ENCODE results near the gene PAQR7. TPM values are rescaled to one million over a fixed set of nuclear protein-coding genes. Genes with fewer than 3 reads are reported as not detected.

The PAQR7 gene
- total RNA-seq, 4 donors from 2014 or later = 2.3 to 5.3 (median 3.8) TPM

DNA sequence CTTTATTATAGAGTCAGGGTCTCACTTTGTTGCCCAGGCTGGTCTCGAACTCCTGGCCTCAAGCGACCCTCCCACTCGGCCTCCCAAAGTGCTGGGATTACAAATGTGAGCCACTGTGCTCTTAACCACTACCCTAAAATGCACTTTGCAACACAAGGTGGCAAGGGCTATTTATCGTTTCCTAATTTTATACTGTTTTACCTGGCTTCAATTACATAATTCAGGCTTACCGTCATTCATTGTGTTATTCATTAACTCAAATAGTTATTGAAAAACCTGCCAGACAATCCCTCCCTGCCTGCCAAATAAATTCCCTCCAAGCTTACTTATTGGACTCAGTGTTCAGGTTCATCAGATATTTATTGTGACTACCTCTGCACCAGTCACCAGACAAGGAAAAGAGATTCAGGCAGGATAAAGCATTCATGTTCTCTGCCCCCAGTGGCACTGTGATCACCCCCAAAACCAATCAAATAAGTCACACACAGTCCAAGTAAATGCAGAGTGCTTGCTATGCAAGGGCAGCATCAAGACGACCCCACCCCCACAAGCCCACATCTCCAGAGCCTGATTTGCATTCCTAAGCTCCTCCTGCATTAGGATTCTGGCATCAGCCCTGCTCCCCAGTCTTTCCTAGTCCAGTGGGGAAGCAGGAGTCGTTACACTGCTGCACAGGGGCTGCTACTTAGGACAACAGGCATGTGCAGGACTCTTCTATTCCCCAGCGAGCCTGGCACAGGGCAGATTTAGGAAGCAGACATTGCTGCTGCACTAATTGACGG, 8.1 kb downstream of the PAQR7 start:
- TF ChIP-seq, protein P1, sequence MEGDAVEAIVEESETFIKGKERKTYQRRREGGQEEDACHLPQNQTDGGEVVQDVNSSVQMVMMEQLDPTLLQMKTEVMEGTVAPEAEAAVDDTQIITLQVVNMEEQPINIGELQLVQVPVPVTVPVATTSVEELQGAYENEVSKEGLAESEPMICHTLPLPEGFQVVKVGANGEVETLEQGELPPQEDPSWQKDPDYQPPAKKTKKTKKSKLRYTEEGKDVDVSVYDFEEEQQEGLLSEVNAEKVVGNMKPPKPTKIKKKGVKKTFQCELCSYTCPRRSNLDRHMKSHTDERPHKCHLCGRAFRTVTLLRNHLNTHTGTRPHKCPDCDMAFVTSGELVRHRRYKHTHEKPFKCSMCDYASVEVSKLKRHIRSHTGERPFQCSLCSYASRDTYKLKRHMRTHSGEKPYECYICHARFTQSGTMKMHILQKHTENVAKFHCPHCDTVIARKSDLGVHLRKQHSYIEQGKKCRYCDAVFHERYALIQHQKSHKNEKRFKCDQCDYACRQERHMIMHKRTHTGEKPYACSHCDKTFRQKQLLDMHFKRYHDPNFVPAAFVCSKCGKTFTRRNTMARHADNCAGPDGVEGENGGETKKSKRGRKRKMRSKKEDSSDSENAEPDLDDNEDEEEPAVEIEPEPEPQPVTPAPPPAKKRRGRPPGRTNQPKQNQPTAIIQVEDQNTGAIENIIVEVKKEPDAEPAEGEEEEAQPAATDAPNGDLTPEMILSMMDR (IDR thresholded peaks at IDR 0.05; ENCODE audit: low read depth) = no peak

DNA sequence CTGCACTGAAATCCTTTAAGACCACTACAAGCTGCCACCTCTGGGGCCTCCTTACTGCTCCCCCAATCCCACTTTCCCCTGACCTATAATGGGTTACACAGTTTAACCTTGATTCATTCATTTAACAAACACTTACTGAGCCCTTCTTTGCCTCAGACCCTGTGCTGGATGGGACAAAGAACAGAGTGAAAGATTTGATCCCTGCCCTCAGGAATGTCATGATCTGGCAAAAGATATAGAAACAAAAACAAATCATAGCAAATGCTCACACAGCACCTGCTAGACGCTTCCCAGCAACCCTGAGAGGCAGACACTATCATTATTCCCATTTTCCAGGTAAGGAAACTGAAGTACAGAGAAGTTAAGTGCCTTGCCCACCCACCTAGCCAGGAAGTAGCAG, 9.2 kb downstream of the PAQR7 start:
- TF ChIP-seq, protein P1 (IDR thresholded peaks at IDR 0.05; ENCODE audit: low read depth) = no peak

DNA sequence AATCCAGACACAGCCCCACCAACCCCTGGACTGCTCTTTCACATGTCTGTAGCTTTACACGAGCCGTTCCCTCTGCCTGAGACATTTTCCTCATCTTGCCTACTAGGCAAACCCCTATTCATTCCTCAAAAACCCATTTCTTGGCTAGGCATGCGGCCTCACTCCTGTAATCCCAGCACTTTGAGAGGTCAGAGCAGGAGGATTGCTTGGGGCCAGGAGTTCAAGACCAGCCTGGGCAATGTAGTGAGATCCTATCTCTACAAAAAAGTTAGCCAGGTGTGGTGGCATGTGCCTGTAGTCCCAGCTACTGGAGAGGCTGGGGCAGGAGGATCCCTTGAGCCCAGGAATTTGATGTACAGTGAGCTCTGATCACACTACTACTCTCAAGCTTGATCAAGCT, 11.1 kb downstream of the PAQR7 start:
- TF ChIP-seq, protein P1 (IDR thresholded peaks at IDR 0.05; ENCODE audit: low read depth) = no peak

DNA sequence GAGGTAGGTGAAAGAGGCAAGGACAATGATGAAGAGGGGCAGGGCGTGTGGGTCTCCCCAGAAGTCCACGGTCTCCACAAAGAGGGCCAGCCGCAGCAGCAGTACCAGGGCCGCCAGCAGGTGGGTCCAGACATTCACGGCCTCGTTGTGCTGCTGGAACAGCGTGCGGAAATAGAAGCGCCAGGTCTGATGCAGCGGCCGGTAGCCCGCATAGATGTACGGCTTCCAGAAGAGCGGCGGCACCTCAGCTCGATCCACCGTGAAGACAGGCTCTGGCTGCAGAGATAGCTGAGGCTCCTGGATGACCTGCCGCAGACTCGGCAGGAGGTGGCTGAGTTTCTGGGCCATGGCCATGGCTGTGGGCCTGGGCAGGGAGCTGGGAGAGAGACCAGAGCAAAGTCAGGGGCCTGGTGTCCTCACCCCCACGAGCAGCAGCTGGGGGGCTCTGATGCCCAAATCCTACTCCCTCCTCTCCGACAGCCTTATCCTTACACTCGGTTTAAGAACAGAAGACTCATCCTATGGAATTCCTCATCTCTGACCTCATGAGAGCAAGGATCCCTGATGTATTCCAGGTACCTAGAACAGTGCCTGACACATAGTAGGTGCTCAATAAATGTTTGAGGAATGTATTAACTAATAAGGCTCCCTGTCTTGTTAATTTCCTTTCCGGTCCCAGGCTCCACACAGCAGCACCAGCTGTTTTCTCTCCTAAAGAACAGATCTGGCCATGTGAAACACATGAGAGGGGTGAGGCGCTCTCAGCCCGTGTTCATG, 11.8 kb downstream of the PAQR7 start:
- TF ChIP-seq, protein P1 (IDR thresholded peaks at IDR 0.05; ENCODE audit: low read depth) = no peak

DNA sequence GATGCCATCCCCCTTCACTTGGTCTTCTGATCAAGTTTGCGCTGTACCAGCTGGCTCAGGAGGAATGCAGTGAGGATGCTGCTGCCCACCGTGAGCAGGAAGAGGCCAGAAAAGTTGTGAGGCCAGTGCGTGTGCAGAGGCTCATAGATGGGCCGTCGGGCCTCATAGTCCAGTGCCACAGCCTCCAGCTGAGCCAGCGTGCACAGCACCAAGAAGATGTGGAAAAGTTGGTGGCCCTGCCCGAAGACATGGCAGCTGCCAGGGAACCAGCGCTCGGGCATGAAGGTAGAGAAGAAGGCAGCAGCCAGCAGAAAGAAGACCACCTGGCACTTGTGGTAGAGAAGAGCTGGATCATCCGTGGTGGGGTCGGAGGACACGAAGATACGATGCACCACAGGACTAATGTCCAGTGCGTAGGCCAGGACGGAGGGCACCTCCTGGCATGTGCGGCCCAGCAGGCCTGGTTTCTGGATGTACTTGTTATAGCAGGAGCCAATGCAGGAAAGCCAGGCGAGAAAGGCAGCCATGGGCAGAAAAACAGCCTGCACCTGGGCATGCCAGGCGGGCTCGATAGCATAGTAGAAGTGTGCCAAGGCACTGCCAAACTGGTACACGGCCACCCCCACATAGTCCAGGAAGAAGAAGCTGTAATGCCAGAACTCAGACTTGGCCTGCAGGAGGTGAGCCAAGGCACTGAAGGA, 12.6 kb downstream of the PAQR7 start:
- TF ChIP-seq, protein P1 (IDR thresholded peaks at IDR 0.05; ENCODE audit: low read depth) = no peak

DNA sequence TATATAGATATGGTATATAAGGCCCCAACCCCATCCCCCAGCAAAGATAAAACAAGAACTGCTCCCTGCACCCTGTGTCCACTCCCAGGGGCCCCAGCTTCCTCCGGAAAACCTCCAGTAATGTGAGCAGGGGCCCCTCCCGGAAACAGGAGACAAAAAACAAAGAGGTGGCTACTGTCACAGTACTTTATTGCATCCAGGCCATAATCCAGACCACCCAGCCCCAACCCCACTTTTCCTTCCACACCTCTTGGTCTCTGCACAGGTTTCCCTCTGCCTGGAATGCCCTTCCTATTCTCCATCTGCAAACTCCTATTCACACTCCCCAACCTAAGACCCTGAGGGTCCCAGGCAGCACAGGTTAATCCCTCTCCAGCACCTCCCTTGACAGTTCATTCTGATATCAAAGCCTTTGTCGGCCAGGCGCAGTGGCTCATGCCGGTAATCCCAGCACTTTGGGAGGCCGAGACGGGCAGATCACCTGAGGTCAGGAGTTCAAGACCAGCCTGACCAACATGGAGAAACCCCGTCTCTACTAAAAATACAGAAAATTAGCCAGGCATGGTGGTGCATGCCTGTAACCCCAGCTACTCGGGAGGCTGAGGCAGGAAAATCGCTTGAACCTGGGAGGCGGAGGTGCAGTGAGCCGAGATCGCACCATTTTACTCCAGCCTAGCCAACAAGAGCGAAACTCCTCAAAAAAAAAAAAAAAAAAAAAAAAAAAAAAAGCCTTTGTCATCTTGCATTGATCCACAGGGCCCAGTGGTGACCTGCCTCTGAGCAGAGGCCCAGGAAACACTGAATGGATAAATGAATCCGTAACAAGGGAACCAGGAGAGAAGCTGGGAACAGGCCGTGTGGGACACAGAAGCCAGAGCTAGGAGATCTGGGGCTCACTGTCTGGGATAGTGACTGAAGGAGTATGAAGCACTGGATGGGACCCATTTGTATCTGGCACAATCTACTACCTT, 13.9 kb downstream of the PAQR7 start:
- TF ChIP-seq, protein P1 (IDR thresholded peaks at IDR 0.05; ENCODE audit: low read depth) = no peak

All from subcutaneous adipose tissue (tissue), 4 donors.